ENCODE results near the gene FAM98C.

DNA sequence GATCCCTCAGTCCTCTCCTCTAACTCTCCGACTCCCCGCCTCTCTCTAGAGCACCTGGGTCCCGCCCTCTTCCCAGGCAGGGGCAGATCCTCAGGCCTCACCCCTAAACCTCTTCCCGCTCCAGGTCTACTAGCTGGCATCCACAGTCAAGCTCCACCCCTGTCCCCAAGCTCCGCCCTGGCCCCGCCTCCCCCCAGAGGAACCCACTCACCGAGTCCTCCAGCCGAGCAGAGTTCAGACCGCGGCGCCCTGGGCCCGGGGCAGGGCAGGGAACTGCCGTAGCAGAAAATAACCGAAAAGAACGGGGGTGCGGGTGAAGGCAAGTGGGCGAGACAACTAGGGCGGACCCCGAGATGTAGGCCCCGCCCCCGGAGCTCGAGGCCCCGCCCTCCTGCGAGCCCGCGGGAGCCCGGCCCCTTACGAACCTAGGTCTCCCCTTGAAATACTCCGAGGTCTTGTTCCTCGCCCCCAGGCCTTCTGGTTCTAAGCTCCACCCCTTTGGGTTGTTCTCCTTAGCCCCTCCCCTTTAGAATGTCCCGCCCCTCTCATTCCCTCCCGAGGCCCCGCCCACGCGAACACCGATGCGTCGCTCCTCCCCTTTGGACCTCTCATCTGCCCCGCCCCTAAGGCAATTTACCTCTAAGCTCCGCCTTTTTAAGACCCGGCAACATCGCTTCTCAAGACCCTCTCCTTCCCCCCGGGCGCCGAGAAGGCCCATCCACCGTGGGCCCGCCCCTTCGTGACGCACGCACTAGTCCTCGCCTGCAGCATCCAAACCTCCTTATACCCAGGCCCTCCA is 15.1 kb upstream of the FAM98C start, which contains the start of gene GGN:
- TF ChIP-seq, protein P1, sequence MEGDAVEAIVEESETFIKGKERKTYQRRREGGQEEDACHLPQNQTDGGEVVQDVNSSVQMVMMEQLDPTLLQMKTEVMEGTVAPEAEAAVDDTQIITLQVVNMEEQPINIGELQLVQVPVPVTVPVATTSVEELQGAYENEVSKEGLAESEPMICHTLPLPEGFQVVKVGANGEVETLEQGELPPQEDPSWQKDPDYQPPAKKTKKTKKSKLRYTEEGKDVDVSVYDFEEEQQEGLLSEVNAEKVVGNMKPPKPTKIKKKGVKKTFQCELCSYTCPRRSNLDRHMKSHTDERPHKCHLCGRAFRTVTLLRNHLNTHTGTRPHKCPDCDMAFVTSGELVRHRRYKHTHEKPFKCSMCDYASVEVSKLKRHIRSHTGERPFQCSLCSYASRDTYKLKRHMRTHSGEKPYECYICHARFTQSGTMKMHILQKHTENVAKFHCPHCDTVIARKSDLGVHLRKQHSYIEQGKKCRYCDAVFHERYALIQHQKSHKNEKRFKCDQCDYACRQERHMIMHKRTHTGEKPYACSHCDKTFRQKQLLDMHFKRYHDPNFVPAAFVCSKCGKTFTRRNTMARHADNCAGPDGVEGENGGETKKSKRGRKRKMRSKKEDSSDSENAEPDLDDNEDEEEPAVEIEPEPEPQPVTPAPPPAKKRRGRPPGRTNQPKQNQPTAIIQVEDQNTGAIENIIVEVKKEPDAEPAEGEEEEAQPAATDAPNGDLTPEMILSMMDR (IDR thresholded peaks at IDR 0.05) = no peak
- TF ChIP-seq EZH2 (IDR thresholded peaks at IDR 0.05; ENCODE audit: borderline replicate concordance, insufficient read depth, low read depth, low read length, poor library complexity, severe bottlenecking) = no peak

Measured in B cell (primary cell).